ENCODE results near the gene RHBDD1.

- TF ChIP-seq, protein P1, sequence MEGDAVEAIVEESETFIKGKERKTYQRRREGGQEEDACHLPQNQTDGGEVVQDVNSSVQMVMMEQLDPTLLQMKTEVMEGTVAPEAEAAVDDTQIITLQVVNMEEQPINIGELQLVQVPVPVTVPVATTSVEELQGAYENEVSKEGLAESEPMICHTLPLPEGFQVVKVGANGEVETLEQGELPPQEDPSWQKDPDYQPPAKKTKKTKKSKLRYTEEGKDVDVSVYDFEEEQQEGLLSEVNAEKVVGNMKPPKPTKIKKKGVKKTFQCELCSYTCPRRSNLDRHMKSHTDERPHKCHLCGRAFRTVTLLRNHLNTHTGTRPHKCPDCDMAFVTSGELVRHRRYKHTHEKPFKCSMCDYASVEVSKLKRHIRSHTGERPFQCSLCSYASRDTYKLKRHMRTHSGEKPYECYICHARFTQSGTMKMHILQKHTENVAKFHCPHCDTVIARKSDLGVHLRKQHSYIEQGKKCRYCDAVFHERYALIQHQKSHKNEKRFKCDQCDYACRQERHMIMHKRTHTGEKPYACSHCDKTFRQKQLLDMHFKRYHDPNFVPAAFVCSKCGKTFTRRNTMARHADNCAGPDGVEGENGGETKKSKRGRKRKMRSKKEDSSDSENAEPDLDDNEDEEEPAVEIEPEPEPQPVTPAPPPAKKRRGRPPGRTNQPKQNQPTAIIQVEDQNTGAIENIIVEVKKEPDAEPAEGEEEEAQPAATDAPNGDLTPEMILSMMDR (IDR thresholded peaks at IDR 0.05), result no peak
- no peak for TF ChIP-seq POLR2A (IDR thresholded peaks at IDR 0.05)
Observed at GRCh38 chr2:226991663-226992062, 155.8 kb downstream of the RHBDD1 start.
